MM.1S (cell line): Measurements from ENCODE around the gene NALCN.

Experiments
- EZH2 ChIP-seq: fragments of 300-600 bp; sonication (generic); optimal IDR thresholded peaks from 2 replicates; pipeline ENCODE3; 2017; ENCODE audit warnings: low read depth, mild to moderate bottlenecking, antibody characterized with exemption, low read length, mixed read lengths
- EZH2phosphoT487 ChIP-seq: fragments of 300-600 bp; sonication (generic); IDR thresholded peaks from 2 replicates; pipeline ENCODE4 v1.6.1; 2018; ENCODE audit warnings: antibody characterized with exemption, low read length
- TF ChIP-seq, protein P1 (sequence below): fragments of 300-600 bp; sonication (generic); IDR thresholded peaks from 2 replicates; pipeline ENCODE4 v1.5.1; 2016; ENCODE audit warnings: antibody characterized with exemption, low read length, mixed read lengths

DNA sequence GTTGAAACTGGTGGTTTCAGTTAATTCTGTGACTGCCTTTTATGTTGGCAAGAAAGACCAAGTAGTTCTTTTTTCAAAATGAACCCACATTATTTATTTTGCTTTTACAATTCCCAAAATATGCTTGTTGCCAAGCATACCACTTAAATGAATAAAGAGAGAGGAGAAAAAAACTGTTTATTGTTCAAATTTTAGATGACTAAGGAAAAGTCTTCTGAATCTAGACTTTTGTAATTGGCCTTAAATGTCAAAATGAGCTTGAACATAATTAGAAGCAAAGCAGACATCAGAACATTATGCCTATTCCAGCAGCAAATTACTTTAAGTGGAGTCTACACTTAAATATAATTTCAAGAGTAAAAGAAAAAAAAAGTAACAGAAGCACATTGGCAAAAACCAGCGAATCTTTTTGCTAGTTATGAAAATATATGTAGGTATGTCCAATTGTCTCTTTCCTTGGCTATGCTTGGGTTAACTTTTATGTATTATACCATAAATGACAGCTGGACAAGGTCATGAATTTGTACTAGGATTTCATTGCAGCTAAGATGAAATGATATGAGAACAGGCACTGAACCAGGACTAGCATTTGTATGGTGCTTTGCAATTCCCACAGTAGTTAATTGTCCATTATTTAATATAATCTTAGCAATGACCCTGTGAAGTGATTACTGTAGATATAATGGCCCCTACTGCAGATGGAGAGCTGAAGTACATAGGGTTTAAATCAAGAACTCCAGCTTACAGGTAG is 211.9 kb downstream of the NALCN start:
- TF ChIP-seq, protein P1, sequence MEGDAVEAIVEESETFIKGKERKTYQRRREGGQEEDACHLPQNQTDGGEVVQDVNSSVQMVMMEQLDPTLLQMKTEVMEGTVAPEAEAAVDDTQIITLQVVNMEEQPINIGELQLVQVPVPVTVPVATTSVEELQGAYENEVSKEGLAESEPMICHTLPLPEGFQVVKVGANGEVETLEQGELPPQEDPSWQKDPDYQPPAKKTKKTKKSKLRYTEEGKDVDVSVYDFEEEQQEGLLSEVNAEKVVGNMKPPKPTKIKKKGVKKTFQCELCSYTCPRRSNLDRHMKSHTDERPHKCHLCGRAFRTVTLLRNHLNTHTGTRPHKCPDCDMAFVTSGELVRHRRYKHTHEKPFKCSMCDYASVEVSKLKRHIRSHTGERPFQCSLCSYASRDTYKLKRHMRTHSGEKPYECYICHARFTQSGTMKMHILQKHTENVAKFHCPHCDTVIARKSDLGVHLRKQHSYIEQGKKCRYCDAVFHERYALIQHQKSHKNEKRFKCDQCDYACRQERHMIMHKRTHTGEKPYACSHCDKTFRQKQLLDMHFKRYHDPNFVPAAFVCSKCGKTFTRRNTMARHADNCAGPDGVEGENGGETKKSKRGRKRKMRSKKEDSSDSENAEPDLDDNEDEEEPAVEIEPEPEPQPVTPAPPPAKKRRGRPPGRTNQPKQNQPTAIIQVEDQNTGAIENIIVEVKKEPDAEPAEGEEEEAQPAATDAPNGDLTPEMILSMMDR, result no peak
- TF ChIP-seq EZH2 (no peak), EZH2phosphoT487 (no peak)
